HG03432 (cell line): ENCODE measurements around the gene DAAM2.

Source experiments
- ATAC-seq: cut with Tn5 transposase; IDR thresholded peaks from one replicate; pipeline ENCODE4 v1.9.1; 2021; ENCODE audit warnings: mild to moderate bottlenecking, moderate library complexity; ENCODE audit not compliant: unreplicated experiment

The DAAM2 gene

GRCh38 chr6:39786649-39787048 lies 5.5 kb upstream of the DAAM2 start:
- no peak for ATAC-seq

DNA sequence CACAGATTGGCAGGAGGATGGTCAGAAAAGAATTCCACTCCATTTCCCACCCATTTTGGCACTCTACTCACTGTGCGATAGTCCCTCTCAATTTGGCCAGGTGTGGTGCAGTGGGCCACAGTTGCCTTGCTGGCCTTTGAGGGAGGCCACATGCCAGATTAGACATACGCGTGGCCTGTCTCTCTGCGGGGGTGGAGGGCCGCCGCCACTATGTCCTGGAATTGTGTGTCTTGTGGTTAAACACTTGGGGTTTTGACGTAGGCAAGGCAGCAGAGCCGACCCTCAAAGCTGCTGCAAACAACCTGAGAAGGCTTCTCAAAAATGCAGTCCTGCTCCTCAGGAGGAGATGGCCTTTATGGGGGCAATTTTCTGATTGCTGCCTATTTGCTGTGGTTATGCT lies 4.9 kb upstream of the DAAM2 start:
- ATAC-seq = no peak

DNA sequence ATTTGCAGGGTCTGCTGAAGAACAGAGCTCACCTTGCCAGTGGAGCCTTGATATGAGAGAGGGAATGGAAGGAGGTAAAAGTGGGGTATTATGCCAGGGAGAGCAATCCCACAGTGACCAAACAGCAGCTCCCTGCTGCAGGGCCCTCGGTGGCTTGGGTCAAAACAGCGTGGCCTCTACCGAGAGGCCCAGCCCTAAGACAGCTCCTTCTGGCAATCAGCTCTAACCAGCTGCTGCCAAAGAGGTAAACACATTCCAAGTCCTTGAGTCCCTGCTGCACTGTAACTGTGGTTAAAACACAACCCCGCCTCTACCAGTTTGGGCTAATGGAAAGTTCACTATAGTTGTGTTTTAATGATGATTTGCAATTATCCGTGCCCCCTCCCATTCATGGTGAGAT lies 1.4 kb upstream of the DAAM2 start:
- no peak for ATAC-seq

DNA sequence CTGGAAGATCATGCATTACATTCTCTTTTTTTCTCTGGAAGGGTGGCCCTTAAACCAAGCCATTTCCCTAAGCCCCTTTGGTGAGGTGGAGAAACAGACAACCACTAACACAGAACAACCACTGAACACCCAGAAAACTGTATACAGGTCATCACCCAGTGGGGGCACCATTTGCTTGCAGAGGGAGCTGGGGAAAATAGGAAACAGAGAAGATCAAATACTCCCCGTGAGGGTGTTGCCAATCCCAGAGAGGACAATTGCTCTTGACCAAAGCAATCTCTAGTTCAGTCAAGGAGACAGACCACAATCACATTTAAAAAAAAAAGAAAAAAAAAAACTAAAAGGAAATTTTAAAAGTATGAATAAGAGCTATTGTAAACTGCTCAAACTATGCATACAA lies 865 bp upstream of the DAAM2 start:
- no peak for ATAC-seq

DNA sequence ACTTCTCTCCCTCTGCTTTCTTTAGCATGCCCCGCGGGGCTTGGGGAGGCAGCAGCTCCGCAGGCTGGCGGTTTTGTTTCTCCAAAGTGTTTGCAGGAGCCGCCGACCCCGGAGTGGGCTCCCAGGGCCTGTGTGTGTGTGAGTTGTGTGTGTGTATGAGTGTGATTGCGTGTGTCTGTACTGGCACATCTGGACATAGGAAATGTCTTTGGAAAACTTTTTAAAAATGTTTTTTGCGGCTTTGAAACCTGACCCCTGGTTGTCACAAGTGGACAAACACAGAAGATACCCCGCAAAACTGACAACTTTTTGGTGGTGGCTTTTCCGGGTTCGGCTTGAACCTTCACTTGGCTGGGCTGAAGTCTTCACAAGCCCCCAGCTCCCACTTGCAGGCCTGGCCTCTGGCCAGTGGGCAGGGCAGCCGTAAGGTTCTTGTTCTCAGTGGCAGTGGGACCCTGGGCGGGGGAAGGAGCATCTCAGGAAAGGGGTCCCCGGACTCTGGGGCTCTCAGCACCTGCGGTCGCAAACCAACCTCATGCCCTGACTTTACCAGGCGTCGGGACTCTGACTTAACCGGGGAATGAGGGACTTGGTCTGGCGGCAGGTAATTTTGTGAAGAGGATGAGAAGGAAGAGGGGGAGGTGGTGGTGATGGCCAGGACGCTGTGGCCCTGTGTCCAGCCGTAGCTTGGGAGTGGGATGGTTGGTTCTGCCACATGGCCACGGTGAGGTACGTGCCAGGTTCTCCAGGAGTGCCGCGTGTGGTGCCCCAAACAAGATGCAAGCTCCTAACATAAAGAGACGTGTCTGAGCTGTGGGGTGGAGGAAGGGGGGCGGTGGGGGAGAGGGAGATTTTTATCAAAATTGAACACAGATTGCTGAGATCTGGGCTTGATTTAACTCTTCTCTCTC lies 619 bp downstream of the DAAM2 start:
- ATAC-seq = no peak

GRCh38 chr6:39793516-39793915 lies 1.3 kb downstream of the DAAM2 start:
- ATAC-seq = no peak

DNA sequence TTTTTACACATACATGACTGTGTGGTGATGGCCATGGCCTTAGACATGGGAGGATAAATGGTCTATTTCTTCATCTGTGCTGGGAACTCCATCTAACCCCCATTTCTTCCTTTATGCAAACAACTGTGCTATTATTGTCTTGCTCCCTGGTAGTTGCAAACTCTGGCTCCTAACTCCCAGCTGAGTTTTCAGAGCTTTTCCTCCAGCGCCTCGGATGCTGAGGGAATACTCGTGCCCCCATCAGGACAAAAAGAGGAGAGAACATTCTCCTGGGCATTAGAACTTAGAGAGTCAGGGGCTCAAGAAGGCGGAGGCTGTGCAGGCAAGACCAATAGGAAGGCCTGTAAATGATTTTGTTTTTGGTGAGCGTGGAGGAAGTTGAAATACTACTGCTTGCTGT lies 2.1 kb downstream of the DAAM2 start:
- ATAC-seq = no peak

GRCh38 chr6:39797751-39798150 lies 5.6 kb downstream of the DAAM2 start:
- no peak for ATAC-seq

GRCh38 chr6:39800034-39801032 lies 8.2 kb downstream of the DAAM2 start:
- no peak for ATAC-seq

- no peak for ATAC-seq
Observed at GRCh38 chr6:39801456-39802251, 9.5 kb downstream of the DAAM2 start.

DNA sequence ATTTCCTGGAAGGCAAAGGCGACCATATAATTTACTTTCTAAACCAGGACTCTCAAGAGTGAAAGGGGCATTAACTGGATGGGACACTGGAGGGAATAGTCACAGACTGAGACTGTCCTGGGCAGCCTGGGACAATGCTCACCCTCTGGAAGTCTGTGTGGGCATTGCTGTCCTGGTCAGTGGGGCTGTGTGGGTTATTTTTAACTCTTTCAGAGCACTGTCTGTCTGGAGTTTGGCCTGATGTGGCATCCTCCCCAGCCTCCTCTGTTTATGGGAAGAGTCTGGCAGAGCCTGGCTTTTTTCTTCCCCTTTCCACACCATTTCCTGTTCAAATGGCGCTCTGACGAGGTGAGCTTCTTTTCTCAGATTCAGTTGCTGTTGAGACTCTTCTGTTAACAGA lies 11.7 kb downstream of the DAAM2 start:
- no peak for ATAC-seq

DNA sequence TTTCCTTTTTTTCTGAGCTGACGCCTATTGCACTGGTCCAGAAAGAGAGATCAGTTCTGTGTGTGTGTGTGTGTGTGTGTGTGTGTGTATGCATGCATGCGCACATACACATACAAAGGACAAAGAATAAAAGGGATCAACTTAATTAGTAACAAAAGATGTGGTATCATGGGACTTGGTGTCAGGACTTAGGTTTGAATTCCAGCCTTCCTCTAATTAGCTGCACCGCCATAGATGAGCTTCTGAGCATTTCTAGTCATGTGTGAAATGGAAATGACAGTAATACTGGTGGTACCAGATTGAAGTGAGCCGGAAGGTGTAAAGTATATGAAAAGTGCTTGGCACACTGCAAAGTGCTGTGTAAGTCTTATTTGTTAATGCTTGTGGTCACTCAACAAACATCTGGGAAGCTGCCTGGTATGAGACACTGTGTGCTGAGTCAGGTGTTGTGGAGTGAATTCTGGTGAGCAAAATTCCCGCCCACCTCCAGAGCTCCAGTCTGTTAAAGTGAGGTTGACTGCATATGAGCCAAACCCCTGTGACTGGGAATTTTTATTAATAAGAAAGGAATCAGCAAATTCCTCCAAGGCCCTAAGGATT lies 12.4 kb downstream of the DAAM2 start:
- ATAC-seq = no peak

- no peak for ATAC-seq
Observed at GRCh38 chr6:39806278-39806677, 14.1 kb downstream of the DAAM2 start.

- ATAC-seq = no peak
Observed at GRCh38 chr6:39808346-39808745, 16.2 kb downstream of the DAAM2 start.

GRCh38 chr6:39808964-39809363 lies 16.8 kb downstream of the DAAM2 start:
- ATAC-seq = no peak

DNA sequence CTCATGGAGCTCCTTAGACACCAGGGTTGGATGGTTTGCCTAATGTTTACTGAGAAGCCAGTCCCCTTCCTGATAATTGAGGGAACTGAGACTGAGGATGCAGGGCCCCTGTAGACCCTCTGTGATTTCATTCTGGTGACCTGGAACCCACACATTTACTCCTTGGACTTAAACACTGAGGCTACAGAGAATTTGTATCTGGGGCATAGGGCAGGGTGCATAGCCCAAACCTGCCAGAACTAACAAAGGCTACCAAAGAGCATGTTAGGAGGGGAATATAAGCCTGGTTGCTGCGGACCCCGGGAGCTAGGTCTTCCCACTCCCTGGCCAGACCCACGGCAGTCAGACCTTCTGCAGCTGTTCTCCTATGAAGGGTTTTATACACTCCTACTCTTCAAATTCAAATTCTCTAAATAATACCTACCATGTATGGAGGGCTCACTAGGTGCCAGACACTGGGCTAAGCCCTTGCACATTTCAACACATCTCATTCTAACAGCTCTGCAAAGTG lies 19.7 kb downstream of the DAAM2 start:
- ATAC-seq = no peak

- ATAC-seq = no peak
Observed at GRCh38 chr6:39812496-39812852, 20.3 kb downstream of the DAAM2 start.

DNA sequence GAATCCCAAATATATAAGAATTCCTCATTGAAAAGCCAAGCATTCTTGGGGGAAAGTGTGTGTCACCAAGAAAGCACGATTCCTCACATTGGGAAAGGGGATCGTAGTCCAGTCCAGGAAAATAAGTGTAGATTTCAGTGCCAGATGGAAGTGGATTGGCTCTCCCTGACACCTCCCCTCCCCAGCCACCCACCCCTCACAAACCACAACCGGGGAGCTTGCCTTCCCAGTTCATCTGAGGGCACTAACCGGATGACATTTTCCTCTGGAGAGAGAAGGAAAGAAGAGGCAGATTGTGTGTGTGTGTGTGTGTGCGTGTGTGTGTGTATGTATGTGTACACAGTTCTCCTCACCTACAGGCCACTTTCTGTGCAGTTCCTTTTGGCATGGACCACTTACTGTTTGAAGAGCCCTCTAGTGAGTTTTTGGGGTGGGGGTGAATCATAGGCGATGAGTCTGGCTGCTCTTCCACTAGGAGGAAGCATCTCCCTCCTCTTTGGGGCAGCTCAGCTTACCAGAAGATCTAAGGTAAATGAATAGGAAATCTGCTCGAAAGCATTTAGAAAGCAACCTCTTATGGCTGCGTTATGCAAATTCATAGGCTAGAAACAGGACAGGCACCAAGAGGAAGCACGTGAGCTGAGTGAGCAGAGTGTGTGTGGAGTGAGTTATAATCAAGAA lies 20.8 kb downstream of the DAAM2 start:
- ATAC-seq = no peak

GRCh38 chr6:39814236-39814635 lies 22.1 kb downstream of the DAAM2 start:
- ATAC-seq = no peak

GRCh38 chr6:39815356-39815755 lies 23.2 kb downstream of the DAAM2 start:
- ATAC-seq = no peak
